ENCODE data around the gene CZIB. TPM values are rescaled to one million over a fixed set of nuclear protein-coding genes. Genes with fewer than 3 reads are reported as not detected.

Gene CZIB
- total RNA-seq, 3 donors from 2014 or later (not counting 1 experiment from before 2014, with no cell fraction given) = 39.6 to 49.7 (median 40.5) TPM

DNA sequence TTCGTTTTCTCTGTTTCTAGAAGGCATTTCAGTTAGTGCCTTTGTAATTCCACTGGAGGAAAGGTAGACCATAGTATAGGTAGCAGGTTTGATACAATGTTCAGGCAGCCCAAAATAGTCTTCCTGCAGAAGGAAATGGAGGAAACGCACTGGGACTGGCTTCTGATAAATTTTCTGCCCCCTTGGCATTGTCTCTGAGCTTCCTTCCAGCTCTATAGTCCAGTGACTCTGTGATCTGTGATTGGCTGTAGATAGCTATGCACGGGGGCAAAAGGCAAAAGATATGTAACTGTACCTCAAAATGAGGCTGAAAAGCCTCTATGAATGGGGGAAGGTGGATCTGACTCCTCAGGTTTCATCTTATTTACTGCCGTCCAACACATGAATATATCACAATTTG, 23.7 kb upstream of the CZIB start:
- Mint-ChIP-seq H3K4me3 (no peak overlapping the region), H3K27ac (no peak overlapping the region), H3K9me3 (no peaks in the 10 kb centered on the region), H3K4me1 (peaks cover under 1 to 1% of the 10 kb centered on the region in 2 donors), H3K36me3 (no peaks in the 10 kb centered on the region), H3K27me3 (ENCODE audit: low read depth in 2 of 2) (no peaks in the 10 kb centered on the region)
- ATAC-seq (no peak), DNase-seq (no peak)
- Histone ChIP-seq H3K4me1 (ENCODE audit: control insufficient read depth, insufficient read depth, low read length) (peaks cover under 1% of the 10 kb centered on the region), H3K4me3 (ENCODE audit: low read length) (no peak overlapping the region), H3K27ac (ENCODE audit: low read length) (no peak overlapping the region), H3K27me3 (ENCODE audit: control insufficient read depth, insufficient read depth, low read length) (no peaks in the 10 kb centered on the region), H3K9me3 (ENCODE audit: control insufficient read depth, insufficient read depth, low read length) (no peaks in the 10 kb centered on the region), H3K36me3 (ENCODE audit: control insufficient read depth, insufficient read depth, low read length) (no peaks in the 10 kb centered on the region)
- WGBS (ENCODE audit: insufficient coverage) = 38% methylated on average over 3 of the region's 4 CpGs
- intact Hi-C loops (cut with micrococcal nuclease) = no loop called here
- TF ChIP-seq CTCF (IDR thresholded peaks at IDR 0.05) = no peak

- WGBS (ENCODE audit: insufficient coverage) = 95% methylated on average over 4 of the region's 4 CpGs
- H3K27ac ChIP-seq (ENCODE audit: low read length) = no peak overlapping the region
- H3K9me3 ChIP-seq (ENCODE audit: control insufficient read depth, insufficient read depth, low read length) = no peaks in the 10 kb centered on the region
- Mint-ChIP-seq H3K27ac (no peak overlapping the region), H3K27me3 (ENCODE audit: low read depth in 2 of 2) (no peaks in the 10 kb centered on the region), H3K36me3 (no peaks in the 10 kb centered on the region), H3K4me3 (no peak overlapping the region), H3K4me1 (peaks cover 18 to 19% of the 10 kb centered on the region in 2 donors), H3K9me3 (no peaks in the 10 kb centered on the region)
- H3K36me3 ChIP-seq (ENCODE audit: control insufficient read depth, insufficient read depth, low read length) = no peaks in the 10 kb centered on the region
- ATAC-seq (no peak), DNase-seq (no peak)
- H3K27me3 ChIP-seq (ENCODE audit: control insufficient read depth, insufficient read depth, low read length) = no peaks in the 10 kb centered on the region
- no peak overlapping the region for H3K4me3 ChIP-seq (ENCODE audit: low read length)
- TF ChIP-seq CTCF (IDR thresholded peaks at IDR 0.05) = no peak
- peaks cover 13% of the 10 kb centered on the region for H3K4me1 ChIP-seq (ENCODE audit: control insufficient read depth, insufficient read depth, low read length)
- intact Hi-C loops (cut with micrococcal nuclease) = no loop called here
Observed at GRCh38 chr1:53242381-53242780, 21.9 kb upstream of the CZIB start.

DNA sequence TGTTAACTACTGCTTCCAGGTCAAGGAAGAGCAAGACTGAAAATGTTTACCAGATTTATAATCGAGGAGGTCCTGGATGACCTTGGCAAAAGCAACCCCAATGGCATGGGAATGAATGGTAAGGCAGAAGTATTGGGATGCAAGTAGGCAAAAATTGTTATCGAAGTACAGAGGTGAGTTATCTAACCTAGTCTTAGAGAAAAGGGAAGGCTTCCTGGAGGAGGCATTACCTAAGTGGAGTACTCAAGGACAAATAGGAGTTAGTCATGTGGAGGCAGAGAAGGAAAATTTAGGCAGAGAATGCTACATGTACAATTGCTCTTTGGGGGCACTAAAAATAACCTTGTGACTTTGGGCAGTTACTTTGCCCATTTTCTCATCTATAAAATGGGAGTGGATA, 21.4 kb upstream of the CZIB start:
- no peak for TF ChIP-seq CTCF (IDR thresholded peaks at IDR 0.05)
- Mint-ChIP-seq H3K4me1 (peaks cover 20% of the 10 kb centered on the region in 2 donors), H3K27me3 (ENCODE audit: low read depth in 2 of 2) (no peaks in the 10 kb centered on the region), H3K36me3 (no peaks in the 10 kb centered on the region), H3K4me3 (no peak overlapping the region), H3K27ac (no peak overlapping the region), H3K9me3 (no peaks in the 10 kb centered on the region)
- ATAC-seq = no peak
- H3K9me3 ChIP-seq (ENCODE audit: control insufficient read depth, insufficient read depth, low read length) = no peaks in the 10 kb centered on the region
- no peaks in the 10 kb centered on the region for H3K36me3 ChIP-seq (ENCODE audit: control insufficient read depth, insufficient read depth, low read length)
- intact Hi-C loops (cut with micrococcal nuclease) = no loop called here
- H3K27ac ChIP-seq (ENCODE audit: low read length) = no peak overlapping the region
- H3K4me3 ChIP-seq (ENCODE audit: low read length) = no peak overlapping the region
- 100% methylated on average over 2 of the region's 2 CpGs for WGBS (ENCODE audit: insufficient coverage)
- no peaks in the 10 kb centered on the region for H3K27me3 ChIP-seq (ENCODE audit: control insufficient read depth, insufficient read depth, low read length)
- no peak for DNase-seq
- peaks cover 18% of the 10 kb centered on the region for H3K4me1 ChIP-seq (ENCODE audit: control insufficient read depth, insufficient read depth, low read length)

All from natural killer cell (primary cell).